Epidermal melanocyte (primary cell): ENCODE data around the gene TOMM7.
"Not testable (repeated sequence)": the region's sequence is repeated elsewhere in the genome, so short reads cannot be mapped to it uniquely, and the experiment has no call there.

Experiments used
- DNase-seq: peaks from one replicate; pipeline ENCODE4 v3.0.0; 2011; ENCODE audit warnings: low spot score; ENCODE audit not compliant: insufficient read length

TOMM7 gene

GRCh38 chr7:22784346-22784745 is 38.3 kb downstream of the TOMM7 start:
- DNase-seq: no peak

GRCh38 chr7:22783421-22783820 is 39.2 kb downstream of the TOMM7 start:
- DNase-seq: no peak

GRCh38 chr7:22782616-22783232 is 39.9 kb downstream of the TOMM7 start:
- DNase-seq: peak; percentile 52

- no peak for DNase-seq
Measured at GRCh38 chr7:22781230-22781711, 41.4 kb downstream of the TOMM7 start.

- not testable (repeated sequence) for DNase-seq
Measured at GRCh38 chr7:22779730-22780323, 42.8 kb downstream of the TOMM7 start.

GRCh38 chr7:22776964-22777363 is 45.7 kb downstream of the TOMM7 start:
- DNase-seq: no peak

GRCh38 chr7:22772885-22773284 is 49.8 kb downstream of the TOMM7 start:
- no peak for DNase-seq

- DNase-seq: no peak
Measured at GRCh38 chr7:22771872-22772228, 50.8 kb downstream of the TOMM7 start.

- no peak for DNase-seq
Measured at GRCh38 chr7:22771194-22771871, 51.3 kb downstream of the TOMM7 start.

GRCh38 chr7:22765609-22766008 is 57.0 kb downstream of the TOMM7 start:
- DNase-seq: no peak
